Psoas muscle (tissue), 8 donors: ENCODE results near the gene SPR. TPM values are rescaled to one million over a fixed set of nuclear protein-coding genes. Genes with fewer than 3 reads are reported as not detected.
"Not testable (repeated sequence)": the region's sequence is repeated elsewhere in the genome, so short reads cannot be mapped to it uniquely, and the experiment has no call there.

ENCODE experiments used
- ATAC-seq, 4 donors: fragments of 200-7000 bp; cut with Tn5 transposase; one replicate each; pipeline ENCODE4 v1.9.1; 2020; ENCODE audit warnings: moderate library complexity in 3 of 4, mild to moderate bottlenecking in 2 of 4
- DNase-seq, 2 donors: peaks; one replicate each; pipeline ENCODE4 v3.0.0-alpha.2; 2020
- H3K27ac ChIP-seq: fragments of 200-600 bp; one replicate; pipeline ENCODE4 v1.8.0; 2022
- H3K27me3 ChIP-seq, 3 donors: fragments of 200-600 bp in 1 of 3; one replicate each; pipeline versions ENCODE4 v1.6.1 to v1.8.0; 2013 to 2022; ENCODE audit warnings: low read length in 2 of 3, mild to moderate bottlenecking in 2 of 3, moderate library complexity in 1 of 3; ENCODE audit not compliant: insufficient read depth in 3 of 3
- H3K36me3 ChIP-seq, 2 donors: fragments of 200-600 bp in 1 of 2; one replicate each; pipeline versions ENCODE4 v1.6.1 to v1.8.0; 2013 to 2022; ENCODE audit warnings: low read depth in 1 of 2, mild to moderate bottlenecking in 1 of 2, moderate library complexity in 1 of 2; ENCODE audit not compliant: insufficient read depth in 1 of 2
- H3K4me1 ChIP-seq: fragments of 200-600 bp; one replicate; pipeline ENCODE4 v1.8.0; 2022
- H3K4me3 ChIP-seq: fragments of 200-600 bp; one replicate; pipeline ENCODE4 v1.8.0; 2022; ENCODE audit warnings: mild to moderate bottlenecking
- H3K9me3 ChIP-seq: fragments of 200-600 bp; one replicate; pipeline ENCODE4 v1.8.0; 2022
- CTCF ChIP-seq: fragments of 200-600 bp; IDR thresholded peaks from one replicate; pipeline ENCODE4 v1.8.0; 2022; ENCODE audit warnings: antibody characterized with exemption
- WGBS, 3 donors: extraction: QIAGEN DNeasy Blood & Tissue Kit; methylation state at CpG; one replicate each; pipeline versions ENCODE4 v1.1.6 to v1.1.7; 2013; 5-methylcytosine and 5-hydroxymethylcytosine counted together
- intact Hi-C, 2 donors: fragments of 100-400 bp; cut with DNase I; formaldehyde crosslinking; loops; one replicate each; pipeline versions ENCODE4 v1.11.0 to v1.14.2; 2022
- polyA plus RNA-seq, 3 donors: library from polyadenylated mRNA; stranded (reverse); fragments of 200-250 nt; gene quantifications; one replicate each; pipeline ENCODE4 v1.2.3, GENCODE V29; 2013
- total RNA-seq, 4 donors: library from RNA; stranded (reverse); fragmentation: NEBNext Ultra II Directional in 2 of 4; extraction: Animal tissue kit (Norgen Biotek cat#: 25700) in 2 of 4; gene quantifications; one replicate each; pipeline versions ENCODE4 v1.2.1 to v1.2.4, GENCODE V29; 2021 to 2023
- donor health status: healthy with polysubstance abuse.
- donor health status: DM: no; HTN: no; CAD: no; lungs with moderate emphysema.
- donor health status: Bipolar disorder and iron deficiency.
- donor health status: healthy.
- donor health status: DM: yes; HTN: yes; CAD: no.
- donor health status: DM: no; HTN: no; CAD: no.
- donor health status: DM: no; HTN: no; CAD: no.
- donor health status: DM: yes; HTN: yes; CAD: no.

SPR gene
- total and polyA plus RNA-seq, 7 donors, result 19.1 to 46.0 (median 32.8) TPM

- no peak for ATAC-seq
- peaks cover 0 to 37% (median 2%) of the 10 kb centered on the region in 3 donors for H3K27me3 ChIP-seq
- intact Hi-C loops, result no loop called here
- no peak overlapping the region for H3K4me3 ChIP-seq
- H3K9me3 ChIP-seq, result no peaks in the 10 kb centered on the region
- no peak for DNase-seq
- WGBS, 3 donors, result 79 to 81% (median 81%) methylated on average over 5 of the region's 5 CpGs
- H3K4me1 ChIP-seq, result peaks cover 5% of the 10 kb centered on the region
- no peak overlapping the region for H3K27ac ChIP-seq
- no peaks in the 10 kb centered on the region for H3K36me3 ChIP-seq
- TF ChIP-seq CTCF, result no peak
Observed at GRCh38 chr2:72900191-72900825, 13.1 kb downstream of the SPR start.

- DNase-seq (no peak), ATAC-seq (no peak)
- intact Hi-C loops, result no loop called here
- no peak overlapping the region for H3K4me3 ChIP-seq
- WGBS, 3 donors, result 36 to 59% (median 49%) methylated on average over 3 of the region's 3 CpGs
- no peak overlapping the region for H3K27ac ChIP-seq
- H3K4me1 ChIP-seq, result no peaks in the 10 kb centered on the region
- no peaks in the 10 kb centered on the region for H3K9me3 ChIP-seq
- H3K27me3 ChIP-seq, result peaks cover 0 to 37% (median 2%) of the 10 kb centered on the region in 3 donors
- TF ChIP-seq CTCF, result no peak
- H3K36me3 ChIP-seq, result no peaks in the 10 kb centered on the region
Observed at GRCh38 chr2:72901426-72901825, 14.2 kb downstream of the SPR start.

- H3K27ac ChIP-seq, DNase-seq, H3K9me3 ChIP-seq, H3K4me1 ChIP-seq, H3K4me3 ChIP-seq, H3K36me3 ChIP-seq, ATAC-seq, intact Hi-C loops: not testable (repeated sequence)
- peaks cover 10 to 81% (median 23%) of the 10 kb centered on the region in 3 donors for H3K27me3 ChIP-seq
- WGBS, 3 donors, result 88 to 92% (median 89%) methylated on average over 13 of the region's 13 CpGs
Observed at GRCh38 chr2:72907369-72907768, 20.2 kb downstream of the SPR start.

GRCh38 chr2:72908741-72909140, 21.5 kb downstream of the SPR start:
- intact Hi-C loops, result no loop called here
- no peaks in the 10 kb centered on the region for H3K9me3 ChIP-seq
- no peaks in the 10 kb centered on the region for H3K36me3 ChIP-seq
- no peak overlapping the region for H3K27ac ChIP-seq
- H3K4me3 ChIP-seq, result no peak overlapping the region
- H3K4me1 ChIP-seq, result no peaks in the 10 kb centered on the region
- no peak for DNase-seq
- H3K27me3 ChIP-seq, result peaks cover 14 to 83% (median 23%) of the 10 kb centered on the region in 3 donors
- 83 to 85% (median 84%) methylated on average over 3 of the region's 3 CpGs for whole genome bisulfite sequencing, 3 donors
- TF ChIP-seq CTCF, result no peak
- no peak for ATAC-seq

- Histone ChIP-seq H3K27ac (no peak overlapping the region), H3K4me3 (no peak overlapping the region), H3K4me1 (peaks cover 11% of the 10 kb centered on the region), H3K27me3 (peaks cover 23 to 93% (median 37%) of the 10 kb centered on the region in 3 donors), H3K36me3 (no peaks in the 10 kb centered on the region), H3K9me3 (no peaks in the 10 kb centered on the region)
- ATAC-seq (no peak), DNase-seq (no peak)
- 35 to 43% (median 43%) methylated on average over 1 of the region's 1 CpG for WGBS, 3 donors
- intact Hi-C loops, result no loop called here
- TF ChIP-seq CTCF, result no peak
Observed at GRCh38 chr2:72911256-72911655, 24.0 kb downstream of the SPR start.
